HG02798 (cell line): Measurements from ENCODE around the gene MSI2.

Experiments
- ATAC-seq: cut with Tn5 transposase; IDR thresholded peaks from one replicate; pipeline ENCODE4 v1.9.1; 2021; ENCODE audit warnings: mild to moderate bottlenecking; ENCODE audit not compliant: unreplicated experiment, poor library complexity

Gene MSI2

GRCh38 chr17:57556977-57557376, 300.7 kb downstream of the MSI2 start:
- no peak for ATAC-seq

DNA sequence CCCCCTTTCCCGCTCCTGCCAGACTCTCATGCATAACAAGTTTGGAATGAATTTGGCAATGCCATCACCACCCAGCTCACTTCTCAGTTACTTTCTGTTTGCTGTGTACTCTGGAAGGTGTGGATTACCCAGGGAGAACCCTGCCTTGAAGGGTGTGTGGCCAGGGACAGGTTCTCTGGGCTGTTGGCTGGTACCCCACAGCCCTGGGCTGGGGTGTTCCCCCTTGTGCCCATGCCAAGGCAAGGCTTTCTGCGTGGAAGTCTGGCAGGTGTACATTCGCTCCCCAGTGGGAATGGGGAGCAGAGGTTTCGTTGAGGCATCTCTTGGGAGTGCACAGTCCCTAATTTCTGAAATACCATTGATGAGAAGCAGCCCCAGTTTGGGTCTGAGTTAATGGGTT, 301.1 kb downstream of the MSI2 start:
- ATAC-seq = no peak

DNA sequence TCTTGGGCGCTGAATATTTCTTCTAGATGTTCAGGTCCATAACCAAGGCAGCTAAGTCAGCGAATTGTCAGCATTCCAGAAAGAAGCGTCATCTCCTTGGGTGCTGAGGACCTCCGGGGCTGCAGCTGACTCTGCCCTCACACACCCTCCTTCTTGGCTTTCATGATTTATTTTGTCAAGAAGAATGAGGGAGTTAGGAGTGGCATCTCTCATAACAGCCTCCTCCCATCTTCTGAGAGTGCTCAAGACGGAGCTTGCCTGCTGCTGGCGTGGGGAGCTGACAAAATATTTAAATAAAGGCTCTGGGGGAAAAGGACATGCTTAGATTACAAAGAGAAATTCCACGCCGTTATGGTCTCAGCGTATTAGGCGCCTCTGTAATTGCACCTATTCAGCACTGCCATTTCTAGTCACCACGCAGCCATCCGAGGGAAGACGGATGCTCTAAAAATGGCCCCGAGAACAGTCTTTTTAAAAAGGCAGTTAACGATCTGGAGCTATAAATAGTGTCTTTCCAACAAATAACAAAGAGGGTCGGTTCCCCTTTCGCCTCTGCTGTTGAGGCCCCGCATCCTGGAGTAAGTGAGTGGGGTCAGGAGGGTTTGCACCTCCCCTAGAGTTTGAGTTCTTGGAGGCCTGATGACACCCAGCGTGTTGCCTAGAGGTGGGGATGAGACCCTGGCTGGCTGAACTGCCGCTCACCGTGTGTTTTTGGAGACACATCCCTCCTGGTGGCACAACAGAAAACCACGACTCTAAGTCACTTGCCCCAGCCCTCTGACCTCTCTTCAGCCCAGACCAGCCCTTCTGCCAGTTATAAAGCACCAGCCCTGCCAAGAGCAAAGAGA, 301.7 kb downstream of the MSI2 start:
- no peak for ATAC-seq

DNA sequence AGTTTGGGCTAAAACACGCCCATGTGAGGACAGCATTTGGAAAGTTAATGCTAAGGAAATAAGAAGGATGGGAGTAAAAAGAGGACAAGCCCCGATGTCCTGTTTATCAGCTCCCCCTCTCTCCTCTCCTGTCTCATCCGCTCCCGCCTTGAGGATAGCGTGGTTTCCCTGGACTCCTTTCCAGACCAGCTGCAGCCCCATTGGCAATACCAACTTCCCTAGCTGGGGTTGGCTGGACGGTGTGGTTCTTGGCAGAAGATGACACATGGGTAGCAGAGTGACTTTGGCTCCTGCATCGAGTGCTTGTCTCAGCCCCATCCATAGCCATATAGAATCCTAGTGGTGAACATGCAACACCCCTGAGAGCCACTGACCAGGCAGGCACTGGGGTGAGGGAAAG, 302.9 kb downstream of the MSI2 start:
- ATAC-seq = no peak

DNA sequence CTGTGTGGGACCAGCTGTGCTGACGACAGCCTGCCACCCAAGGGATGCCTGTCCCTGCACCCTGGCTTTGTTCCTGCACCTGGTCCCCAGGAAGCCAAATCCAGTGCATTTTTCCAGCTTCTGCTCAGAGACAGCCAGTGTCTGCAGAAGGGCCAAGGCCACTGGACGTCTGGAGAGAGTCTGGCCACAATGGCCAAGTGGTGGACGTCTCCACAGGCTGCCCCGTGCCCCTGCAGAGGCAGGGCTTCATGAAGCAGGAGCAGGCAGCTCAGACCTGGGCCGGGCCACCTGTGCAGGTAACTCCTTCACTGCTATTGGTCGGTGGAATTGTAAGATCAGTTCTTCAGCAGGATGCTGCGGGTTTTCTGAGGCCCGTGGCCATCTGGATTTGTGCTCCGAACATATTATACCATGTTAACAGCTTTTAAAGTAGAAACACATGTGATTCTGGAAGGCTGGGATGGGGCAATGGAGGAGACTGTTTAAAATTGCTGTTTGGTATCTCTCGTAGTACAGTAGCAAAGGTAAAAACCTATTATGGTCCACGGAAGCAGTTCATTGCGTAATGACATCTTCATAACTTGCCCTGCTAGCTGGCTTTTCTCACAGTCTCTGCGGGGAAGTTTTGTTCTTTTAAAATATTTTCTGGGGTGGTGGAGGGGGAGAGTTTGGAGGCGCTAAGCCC, 303.5 kb downstream of the MSI2 start:
- no peak for ATAC-seq

- ATAC-seq = no peak
Observed at GRCh38 chr17:57560319-57560705, 304.0 kb downstream of the MSI2 start.

DNA sequence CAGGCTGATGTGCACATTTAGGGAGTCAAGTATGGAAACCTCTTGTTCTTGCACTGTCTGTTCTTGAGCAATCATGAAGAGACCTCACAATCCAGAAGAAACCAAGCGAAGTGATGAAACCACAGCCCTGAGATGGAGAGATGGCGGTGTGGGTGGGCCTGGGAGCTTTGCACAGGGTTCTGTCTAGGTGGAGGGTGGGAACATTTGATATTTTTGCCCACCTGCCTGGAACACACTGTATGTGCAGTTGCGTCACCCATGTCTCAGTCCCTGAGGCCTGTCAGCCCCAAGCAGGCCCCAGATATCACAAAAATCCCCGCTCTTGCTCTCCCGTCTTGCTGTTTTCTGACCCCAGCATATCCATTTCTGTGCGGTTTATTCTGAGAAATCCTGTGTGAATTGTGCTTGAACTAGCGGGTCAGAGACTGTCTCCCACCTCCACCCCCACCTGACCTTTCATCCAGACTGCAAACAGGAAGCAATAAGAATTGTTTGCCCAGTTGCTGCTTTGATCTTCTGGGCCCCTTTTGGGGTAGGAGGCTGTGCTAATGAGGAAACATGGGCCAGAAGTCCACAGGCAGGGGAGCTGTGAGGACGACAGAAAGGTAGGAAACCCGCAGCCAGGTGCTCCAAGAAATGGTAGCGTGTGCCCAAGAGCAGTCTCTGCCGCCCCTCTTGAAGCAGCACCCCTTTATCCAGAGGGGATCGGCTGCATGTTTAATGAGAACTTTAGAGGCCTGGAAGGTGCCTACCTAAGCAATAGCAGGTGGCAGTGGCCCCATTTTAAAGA, 304.9 kb downstream of the MSI2 start:
- ATAC-seq = no peak

DNA sequence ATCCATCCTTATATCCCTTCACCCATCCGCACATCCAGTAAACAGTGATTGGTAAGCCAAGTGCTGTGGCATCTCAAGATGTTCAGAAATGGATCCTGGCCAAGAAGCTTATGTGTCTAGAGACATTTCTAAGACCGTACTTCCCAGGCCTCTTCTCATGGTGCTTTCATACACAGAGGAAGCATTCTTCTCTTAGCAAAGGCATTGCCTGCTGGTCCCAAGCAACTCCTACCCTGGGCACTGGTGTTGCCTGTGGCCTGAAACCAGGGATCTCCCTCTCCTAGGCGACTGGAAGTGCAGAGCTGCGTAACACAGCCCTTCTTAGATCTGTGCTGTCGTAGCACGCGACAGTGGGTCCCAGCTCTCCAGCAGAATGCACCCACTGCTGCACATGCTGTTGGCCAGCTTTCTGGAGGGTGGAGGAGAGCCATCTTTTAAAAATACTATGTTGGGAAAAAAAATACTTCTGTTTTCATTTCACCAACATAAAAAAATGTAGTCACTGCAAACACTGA, 305.9 kb downstream of the MSI2 start:
- ATAC-seq = no peak

GRCh38 chr17:57563958-57564357, 307.6 kb downstream of the MSI2 start:
- ATAC-seq = no peak

DNA sequence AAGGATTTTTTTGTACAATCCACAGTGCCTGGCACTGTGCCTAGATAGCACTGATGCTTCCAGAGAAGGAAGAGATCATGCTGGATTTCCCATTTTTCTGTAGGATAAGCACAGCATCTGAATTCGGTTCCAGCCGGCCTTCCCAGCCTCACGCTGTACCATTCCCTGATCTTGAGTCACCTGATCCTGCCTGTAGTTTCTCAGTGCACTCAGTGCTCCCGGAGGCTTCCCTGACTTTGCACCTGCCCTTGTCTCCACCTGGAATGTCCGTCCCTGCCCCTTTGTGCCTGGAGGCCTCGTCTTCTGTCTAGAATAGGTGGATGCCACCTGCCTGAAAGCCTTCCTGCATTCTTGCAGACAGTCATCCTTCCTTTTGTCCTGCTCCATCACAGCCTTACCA, 308.9 kb downstream of the MSI2 start:
- no peak for ATAC-seq

- no peak for ATAC-seq
Observed at GRCh38 chr17:57566721-57567120, 310.4 kb downstream of the MSI2 start.

DNA sequence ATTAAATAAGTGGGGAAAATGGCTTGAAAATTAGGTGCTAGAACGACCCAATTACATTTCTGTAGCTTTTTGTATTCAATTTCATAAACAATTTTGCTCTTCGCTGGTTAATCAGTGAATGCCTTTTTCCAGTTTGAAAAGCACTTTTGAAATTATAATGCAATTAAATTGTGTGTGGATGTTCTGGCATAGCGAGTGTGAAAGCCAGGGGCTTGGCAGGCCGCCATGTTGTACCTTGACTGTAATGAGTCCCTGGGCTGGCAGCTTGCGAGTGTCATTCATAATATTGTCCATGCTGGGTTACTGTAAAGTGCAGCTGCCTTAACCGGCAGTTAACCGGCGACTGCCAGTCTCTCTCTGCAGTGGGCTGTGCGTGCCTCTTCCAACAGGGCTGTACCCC, 310.9 kb downstream of the MSI2 start:
- no peak for ATAC-seq

DNA sequence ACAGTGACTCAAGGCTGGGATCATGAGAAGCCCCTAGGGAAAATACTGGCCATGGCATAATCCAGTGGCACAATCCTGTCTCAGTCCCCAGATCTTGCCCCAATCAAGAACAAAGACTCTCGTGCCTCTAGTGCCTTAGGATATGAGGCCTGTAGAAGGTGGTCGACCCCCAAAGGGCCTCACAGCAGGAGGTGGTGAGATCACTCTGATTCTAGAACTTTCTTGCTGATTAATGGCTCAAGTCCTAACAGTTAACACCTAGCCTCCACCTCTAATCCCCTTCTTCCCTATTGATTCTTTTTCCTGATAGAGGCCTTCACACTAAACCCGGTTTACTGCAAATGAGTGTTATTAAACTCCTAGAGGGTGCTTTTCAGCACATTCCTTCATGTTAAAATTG, 312.0 kb downstream of the MSI2 start:
- no peak for ATAC-seq

- no peak for ATAC-seq
Observed at GRCh38 chr17:57569021-57569420, 312.7 kb downstream of the MSI2 start.

GRCh38 chr17:57569853-57570252, 313.5 kb downstream of the MSI2 start:
- no peak for ATAC-seq

DNA sequence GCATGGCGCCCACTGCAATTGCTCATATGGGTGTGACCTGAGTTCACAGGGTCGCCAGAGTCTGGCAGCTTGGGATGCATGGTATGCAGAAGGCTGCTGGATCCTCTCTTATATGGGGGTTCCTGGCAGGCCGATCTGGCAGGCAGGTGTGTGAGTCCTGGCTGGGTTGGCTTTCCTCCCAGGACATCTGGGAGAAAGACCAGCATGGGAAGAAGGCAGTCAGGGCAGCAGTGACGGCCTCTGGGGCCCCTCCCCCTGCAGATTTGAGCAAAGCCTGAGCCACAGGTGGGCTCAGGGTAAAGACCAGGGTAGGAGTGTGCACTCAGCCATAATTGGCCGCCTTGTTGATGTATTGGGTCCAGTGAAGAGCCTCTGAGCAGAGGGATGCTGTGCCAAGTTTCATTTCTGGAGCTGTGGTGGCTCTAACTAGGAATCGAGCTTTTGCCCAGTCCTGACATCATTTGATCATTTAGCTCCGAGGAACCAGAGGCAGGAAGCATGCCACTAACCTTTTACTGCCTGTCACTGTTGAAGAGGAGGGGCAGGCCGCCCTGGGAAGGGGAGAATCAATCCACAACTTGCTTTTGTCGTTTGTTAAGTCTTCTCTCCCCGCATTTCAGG, 314.5 kb downstream of the MSI2 start:
- ATAC-seq = no peak

DNA sequence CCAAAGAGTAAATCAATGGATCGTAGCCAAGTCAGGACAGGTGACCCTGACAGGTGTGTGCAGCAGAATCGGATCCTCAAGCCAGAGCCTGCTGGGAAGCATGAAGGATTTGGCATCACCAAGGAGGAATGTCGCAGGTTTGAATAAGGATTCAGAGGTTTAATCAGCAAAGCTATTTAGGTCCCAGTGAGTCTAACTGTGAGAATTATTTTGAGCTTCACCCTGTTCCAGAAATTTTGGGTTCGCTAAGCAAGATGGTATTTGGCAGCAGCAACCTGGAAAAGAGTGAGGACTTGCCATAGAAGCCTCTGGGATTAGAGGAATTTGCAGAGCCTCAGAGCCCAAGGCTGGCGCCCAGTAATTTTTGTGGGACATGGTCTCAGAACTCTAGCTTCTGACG, 315.7 kb downstream of the MSI2 start:
- no peak for ATAC-seq

DNA sequence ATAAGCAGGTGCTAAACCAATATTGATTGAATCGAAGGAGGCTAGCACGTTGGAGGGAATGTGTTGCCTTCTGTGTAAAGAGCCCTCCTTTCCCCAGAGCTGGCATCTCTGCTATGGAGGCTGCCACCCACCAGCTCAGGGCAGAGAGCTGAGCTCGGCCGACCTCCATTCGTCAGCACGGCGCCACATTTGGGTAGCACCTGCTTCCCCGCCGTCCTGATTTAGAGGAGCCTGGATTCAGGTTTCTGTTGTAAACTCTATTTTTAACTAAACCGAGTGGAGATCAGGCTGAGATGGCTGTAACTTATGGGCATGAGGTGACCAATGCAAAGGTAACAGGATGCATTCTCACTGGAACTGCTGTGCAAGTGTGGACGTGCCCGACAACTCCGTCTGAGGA, 316.3 kb downstream of the MSI2 start:
- ATAC-seq = no peak

- ATAC-seq = no peak
Observed at GRCh38 chr17:57574040-57574513, 317.8 kb downstream of the MSI2 start.

GRCh38 chr17:57576744-57577143, 320.4 kb downstream of the MSI2 start:
- no peak for ATAC-seq
